ENCODE results near the gene SLC6A11.
A peak's percentile ranks its signal among the peaks of the same experiment; 100 is the strongest.

The SLC6A11 gene

GRCh38 chr3:10950476-10951294, 134.7 kb downstream of the SLC6A11 start:
- Histone ChIP-seq H3K27ac (ENCODE audit: low read length) (no peak overlapping the region), H3K9me3 (ENCODE audit: control insufficient read depth in 2 of 2, low read length in 2 of 2) (no peaks in the 10 kb centered on the region), H3K4me1 (ENCODE audit: control insufficient read depth, insufficient read depth, low read length) (no peaks in the 10 kb centered on the region), H3K36me3 (ENCODE audit: control insufficient read depth in 2 of 2, insufficient read depth in 2 of 2, low read length in 2 of 2) (no peaks in the 10 kb centered on the region), H3K27me3 (ENCODE audit: control insufficient read depth in 1 of 2, insufficient read depth in 2 of 2, low read length in 2 of 2) (peaks cover 0 to 12% of the 10 kb centered on the region in 2 donors), H3K9ac (ENCODE audit: low read length in 2 of 2) (no peak overlapping the region), H3K4me3 (ENCODE audit: low read length in 2 of 2) (peak overlapping the region in 1 of 2 donors; percentile 22)

- H3K9me3 ChIP-seq (ENCODE audit: control insufficient read depth in 2 of 2, low read length in 2 of 2), result no peaks in the 10 kb centered on the region
- no peak overlapping the region for H3K27ac ChIP-seq (ENCODE audit: low read length)
- H3K9ac ChIP-seq (ENCODE audit: low read length in 2 of 2), result no peak overlapping the region
- H3K4me1 ChIP-seq (ENCODE audit: control insufficient read depth, insufficient read depth, low read length), result no peaks in the 10 kb centered on the region
- H3K4me3 ChIP-seq (ENCODE audit: low read length in 2 of 2), result peak overlapping the region in 1 of 2 donors; percentile 22
- H3K36me3 ChIP-seq (ENCODE audit: control insufficient read depth in 2 of 2, insufficient read depth in 2 of 2, low read length in 2 of 2), result no peaks in the 10 kb centered on the region
- H3K27me3 ChIP-seq (ENCODE audit: control insufficient read depth in 1 of 2, insufficient read depth in 2 of 2, low read length in 2 of 2), result peaks cover 0 to 10% of the 10 kb centered on the region in 2 donors
Observed at GRCh38 chr3:10951295-10951926, 135.4 kb downstream of the SLC6A11 start.

GRCh38 chr3:10952525-10952924, 136.5 kb downstream of the SLC6A11 start:
- H3K27ac ChIP-seq (ENCODE audit: low read length), result no peak overlapping the region
- no peak overlapping the region for H3K9ac ChIP-seq (ENCODE audit: low read length in 2 of 2)
- H3K36me3 ChIP-seq (ENCODE audit: control insufficient read depth in 2 of 2, insufficient read depth in 2 of 2, low read length in 2 of 2), result no peaks in the 10 kb centered on the region
- no peak overlapping the region for H3K4me3 ChIP-seq (ENCODE audit: low read length in 2 of 2)
- peaks cover 0 to 10% of the 10 kb centered on the region in 2 donors for H3K27me3 ChIP-seq (ENCODE audit: control insufficient read depth in 1 of 2, insufficient read depth in 2 of 2, low read length in 2 of 2)
- H3K9me3 ChIP-seq (ENCODE audit: control insufficient read depth in 2 of 2, low read length in 2 of 2), result no peaks in the 10 kb centered on the region
- H3K4me1 ChIP-seq (ENCODE audit: control insufficient read depth, insufficient read depth, low read length), result no peaks in the 10 kb centered on the region

GRCh38 chr3:10954740-10955139, 138.7 kb downstream of the SLC6A11 start:
- Histone ChIP-seq H3K9me3 (ENCODE audit: control insufficient read depth in 2 of 2, low read length in 2 of 2) (no peaks in the 10 kb centered on the region), H3K36me3 (ENCODE audit: control insufficient read depth in 2 of 2, insufficient read depth in 2 of 2, low read length in 2 of 2) (no peaks in the 10 kb centered on the region), H3K4me3 (ENCODE audit: low read length in 2 of 2) (no peak overlapping the region), H3K4me1 (ENCODE audit: control insufficient read depth, insufficient read depth, low read length) (no peaks in the 10 kb centered on the region), H3K27me3 (ENCODE audit: control insufficient read depth in 1 of 2, insufficient read depth in 2 of 2, low read length in 2 of 2) (peaks cover 4 to 10% of the 10 kb centered on the region in 2 donors), H3K27ac (ENCODE audit: low read length) (no peak overlapping the region), H3K9ac (ENCODE audit: low read length in 2 of 2) (no peak overlapping the region)

GRCh38 chr3:10955711-10956453, 139.9 kb downstream of the SLC6A11 start:
- Histone ChIP-seq H3K36me3 (ENCODE audit: control insufficient read depth in 2 of 2, insufficient read depth in 2 of 2, low read length in 2 of 2) (no peaks in the 10 kb centered on the region), H3K27me3 (ENCODE audit: control insufficient read depth in 1 of 2, insufficient read depth in 2 of 2, low read length in 2 of 2) (peaks cover 4 to 14% of the 10 kb centered on the region in 2 donors), H3K9ac (ENCODE audit: low read length in 2 of 2) (no peak overlapping the region), H3K4me3 (ENCODE audit: low read length in 2 of 2) (no peak overlapping the region), H3K27ac (ENCODE audit: low read length) (no peak overlapping the region), H3K4me1 (ENCODE audit: control insufficient read depth, insufficient read depth, low read length) (no peaks in the 10 kb centered on the region), H3K9me3 (ENCODE audit: control insufficient read depth in 2 of 2, low read length in 2 of 2) (no peaks in the 10 kb centered on the region)

- Histone ChIP-seq H3K4me3 (ENCODE audit: low read length in 2 of 2) (no peak overlapping the region), H3K4me1 (ENCODE audit: control insufficient read depth, insufficient read depth, low read length) (no peaks in the 10 kb centered on the region), H3K9me3 (ENCODE audit: control insufficient read depth in 2 of 2, low read length in 2 of 2) (no peaks in the 10 kb centered on the region), H3K27me3 (ENCODE audit: control insufficient read depth in 1 of 2, insufficient read depth in 2 of 2, low read length in 2 of 2) (peaks cover 4 to 14% of the 10 kb centered on the region in 2 donors), H3K36me3 (ENCODE audit: control insufficient read depth in 2 of 2, insufficient read depth in 2 of 2, low read length in 2 of 2) (no peaks in the 10 kb centered on the region), H3K9ac (ENCODE audit: low read length in 2 of 2) (no peak overlapping the region), H3K27ac (ENCODE audit: low read length) (no peak overlapping the region)
Observed at GRCh38 chr3:10956531-10956930, 140.5 kb downstream of the SLC6A11 start.

- Histone ChIP-seq H3K27me3 (ENCODE audit: control insufficient read depth in 1 of 2, insufficient read depth in 2 of 2, low read length in 2 of 2) (peaks cover 4 to 12% of the 10 kb centered on the region in 2 donors), H3K4me1 (ENCODE audit: control insufficient read depth, insufficient read depth, low read length) (no peaks in the 10 kb centered on the region), H3K4me3 (ENCODE audit: low read length in 2 of 2) (no peak overlapping the region), H3K27ac (ENCODE audit: low read length) (no peak overlapping the region), H3K9ac (ENCODE audit: low read length in 2 of 2) (no peak overlapping the region), H3K36me3 (ENCODE audit: control insufficient read depth in 2 of 2, insufficient read depth in 2 of 2, low read length in 2 of 2) (no peaks in the 10 kb centered on the region), H3K9me3 (ENCODE audit: control insufficient read depth in 2 of 2, low read length in 2 of 2) (no peaks in the 10 kb centered on the region)
Observed at GRCh38 chr3:10956986-10957385, 141.0 kb downstream of the SLC6A11 start.

GRCh38 chr3:10957976-10958749, 142.1 kb downstream of the SLC6A11 start:
- H3K27me3 ChIP-seq (ENCODE audit: control insufficient read depth in 1 of 2, insufficient read depth in 2 of 2, low read length in 2 of 2), result peaks cover 4 to 8% of the 10 kb centered on the region in 2 donors
- H3K9me3 ChIP-seq (ENCODE audit: control insufficient read depth in 2 of 2, low read length in 2 of 2), result no peaks in the 10 kb centered on the region
- no peak overlapping the region for H3K9ac ChIP-seq (ENCODE audit: low read length in 2 of 2)
- H3K4me1 ChIP-seq (ENCODE audit: control insufficient read depth, insufficient read depth, low read length), result no peaks in the 10 kb centered on the region
- H3K36me3 ChIP-seq (ENCODE audit: control insufficient read depth in 2 of 2, insufficient read depth in 2 of 2, low read length in 2 of 2), result no peaks in the 10 kb centered on the region
- no peak overlapping the region for H3K27ac ChIP-seq (ENCODE audit: low read length)
- no peak overlapping the region for H3K4me3 ChIP-seq (ENCODE audit: low read length in 2 of 2)

- Histone ChIP-seq H3K9ac (ENCODE audit: low read length in 2 of 2) (no peak overlapping the region), H3K9me3 (ENCODE audit: control insufficient read depth in 2 of 2, low read length in 2 of 2) (no peaks in the 10 kb centered on the region), H3K4me1 (ENCODE audit: control insufficient read depth, insufficient read depth, low read length) (no peaks in the 10 kb centered on the region), H3K36me3 (ENCODE audit: control insufficient read depth in 2 of 2, insufficient read depth in 2 of 2, low read length in 2 of 2) (no peaks in the 10 kb centered on the region), H3K4me3 (ENCODE audit: low read length in 2 of 2) (no peak overlapping the region), H3K27me3 (ENCODE audit: control insufficient read depth in 1 of 2, insufficient read depth in 2 of 2, low read length in 2 of 2) (peaks cover 4 to 10% of the 10 kb centered on the region in 2 donors), H3K27ac (ENCODE audit: low read length) (no peak overlapping the region)
Observed at GRCh38 chr3:10960255-10960654, 144.2 kb downstream of the SLC6A11 start.

GRCh38 chr3:10961921-10962320, 145.9 kb downstream of the SLC6A11 start:
- H3K36me3 ChIP-seq (ENCODE audit: control insufficient read depth in 2 of 2, insufficient read depth in 2 of 2, low read length in 2 of 2), result no peaks in the 10 kb centered on the region
- H3K4me1 ChIP-seq (ENCODE audit: control insufficient read depth, insufficient read depth, low read length), result no peaks in the 10 kb centered on the region
- H3K4me3 ChIP-seq (ENCODE audit: low read length in 2 of 2), result no peak overlapping the region
- peaks cover 4 to 10% of the 10 kb centered on the region in 2 donors for H3K27me3 ChIP-seq (ENCODE audit: control insufficient read depth in 1 of 2, insufficient read depth in 2 of 2, low read length in 2 of 2)
- H3K27ac ChIP-seq (ENCODE audit: low read length), result no peak overlapping the region
- H3K9me3 ChIP-seq (ENCODE audit: control insufficient read depth in 2 of 2, low read length in 2 of 2), result no peaks in the 10 kb centered on the region
- no peak overlapping the region for H3K9ac ChIP-seq (ENCODE audit: low read length in 2 of 2)

All from stomach smooth muscle (tissue), 2 donors.